Prostate gland (tissue), 2 donors: ENCODE data around the gene C13orf46. TPM values are rescaled to one million over a fixed set of nuclear protein-coding genes. Genes with fewer than 3 reads are reported as not detected.
A peak's percentile ranks its signal among the peaks of the same experiment; 100 is the strongest.

Source experiments
- DNase-seq: peaks from one replicate; pipeline ENCODE4 v3.0.0-alpha.2; 2019; ENCODE audit warnings: low spot score
- H3K27ac ChIP-seq, 2 donors: fragments of 200-600 bp; sonication (generic); 2 replicates each; pipeline ENCODE4 v1.5.1; 2017 to 2019
- H3K27me3 ChIP-seq: fragments of 200-600 bp; sonication (generic); replicated peaks from 2 replicates; pipeline ENCODE4 v1.5.1; 2019; ENCODE audit not compliant: insufficient read depth
- H3K36me3 ChIP-seq, 2 donors: fragments of 200-600 bp; sonication (generic); 1 replicate in 1 of 2; 2 replicates in 1 of 2; pipeline versions ENCODE4 v1.5.1 to v1.8.1; 2017 to 2019
- H3K4me1 ChIP-seq: fragments of 200-600 bp; sonication (generic); replicated peaks from 2 replicates; pipeline ENCODE4 v1.5.1; 2019
- H3K4me3 ChIP-seq, 2 donors: fragments of 200-600 bp; sonication (generic); 2 replicates each; pipeline ENCODE4 v1.5.1; 2017 to 2019
- H3K9me3 ChIP-seq: fragments of 200-600 bp; sonication (generic); 2 replicates; pipeline ENCODE4 v1.5.1; 2017
- CTCF ChIP-seq, 4 experiments: fragments of 200-600 bp in 2 of 4; fragments of 450-650 bp in 2 of 4; sonication (generic) in 2 of 4; IDR thresholded peaks; 1 replicate in 3 of 4; 2 replicates in 1 of 4; pipeline ENCODE4 v1.5.1; 2016 to 2019; ENCODE audit warnings: antibody characterized with exemption in 4 of 4, mild to moderate bottlenecking in 2 of 4, moderate library complexity in 2 of 4
- POLR2A ChIP-seq: fragments of 450-650 bp; IDR thresholded peaks from one replicate; pipeline ENCODE4 v1.6.1; 2016; ENCODE audit warnings: antibody characterized with exemption, mild to moderate bottlenecking
- POLR2AphosphoS5 ChIP-seq: sonication (generic); formaldehyde crosslinking; IDR thresholded peaks from one replicate; pipeline ENCODE4 v1.6.1; 2017; ENCODE audit warnings: antibody characterized with exemption
- WGBS: methylation state at CpG from one replicate; pipeline ENCODE4 v1.1.5; 2018; 5-methylcytosine and 5-hydroxymethylcytosine counted together
- intact Hi-C: fragments of 100-400 bp; cut with DNase I; formaldehyde crosslinking; loops from one replicate; pipeline ENCODE4 v1.14.2; 2022
- total RNA-seq, 2 donors: library from RNA; depleted of rRNA; stranded (reverse); fragments of >200 nt; gene quantifications; one replicate each; pipeline ENCODE4 v1.1.0, GENCODE V29; 2016

Gene C13orf46
- total RNA-seq, 2 donors from 2014 or later = 8.0 to 9.9 TPM

GRCh38 chr13:113970810-113971470 is 2.9 kb downstream of the C13orf46 start:
- H3K4me3 ChIP-seq = peak overlapping the region; percentile 6 to 12
- TF ChIP-seq CTCF (IDR thresholded peaks at IDR 0.05) (peak in 1 of 4 experiments; percentile 16), POLR2AphosphoS5 (peak; percentile 98), POLR2A (peak; percentile 46)
- intact Hi-C loops = loop anchor here (10.0 kb wide), 1 partner anchor 164 kb away; the partner anchor contains the start of gene RASA3
- peaks cover 8% of the 10 kb centered on the region for H3K4me1 ChIP-seq
- no peaks in the 10 kb centered on the region for H3K27me3 ChIP-seq
- H3K36me3 ChIP-seq = no peaks in the 10 kb centered on the region
- H3K9me3 ChIP-seq = no peaks in the 10 kb centered on the region
- peak overlapping the region; percentile 90 to 92 for H3K27ac ChIP-seq
- 49% methylated on average over 19 of the region's 19 CpGs for WGBS
- peak; percentile 96 for DNase-seq

GRCh38 chr13:113969973-113970611 is 3.8 kb downstream of the C13orf46 start:
- H3K27me3 ChIP-seq = no peaks in the 10 kb centered on the region
- H3K9me3 ChIP-seq = no peaks in the 10 kb centered on the region
- H3K27ac ChIP-seq = peak overlapping the region; percentile 90 to 92
- peak; percentile 88 for DNase-seq
- TF ChIP-seq POLR2A (peak; percentile 8), POLR2AphosphoS5 (peak; percentile 50), CTCF (IDR thresholded peaks at IDR 0.05) (no peak)
- WGBS = 59% methylated on average over 20 of the region's 20 CpGs
- intact Hi-C loops = loop anchor here (10.0 kb wide), 1 partner anchor 165 kb away; the partner anchor contains the start of gene RASA3
- H3K36me3 ChIP-seq = no peaks in the 10 kb centered on the region
- peak overlapping the region; percentile 6 to 12 for H3K4me3 ChIP-seq
- H3K4me1 ChIP-seq = peaks cover 8% of the 10 kb centered on the region

GRCh38 chr13:113969311-113969972 is 4.4 kb downstream of the C13orf46 start:
- intact Hi-C loops = no loop called here
- Histone ChIP-seq H3K9me3 (no peaks in the 10 kb centered on the region), H3K36me3 (no peaks in the 10 kb centered on the region), H3K4me1 (peaks cover 8% of the 10 kb centered on the region), H3K27ac (peak overlapping the region; percentile 90 to 92), H3K27me3 (no peaks in the 10 kb centered on the region), H3K4me3 (no peak overlapping the region)
- no peak for DNase-seq
- 95% methylated on average over 25 of the region's 25 CpGs for WGBS
- no peak for TF ChIP-seq POLR2AphosphoS5
- no peak for TF ChIP-seq POLR2A
- no peak for TF ChIP-seq CTCF (IDR thresholded peaks at IDR 0.05)

GRCh38 chr13:113968463-113969310 is 5.2 kb downstream of the C13orf46 start:
- Histone ChIP-seq H3K9me3 (no peaks in the 10 kb centered on the region), H3K27me3 (no peaks in the 10 kb centered on the region), H3K36me3 (no peaks in the 10 kb centered on the region), H3K4me3 (no peak overlapping the region), H3K4me1 (peaks cover 8% of the 10 kb centered on the region), H3K27ac (no peak overlapping the region)
- 92% methylated on average over 17 of the region's 17 CpGs for WGBS
- intact Hi-C loops = no loop called here
- no peak for TF ChIP-seq POLR2A
- TF ChIP-seq POLR2AphosphoS5 = no peak
- TF ChIP-seq CTCF (IDR thresholded peaks at IDR 0.05) = no peak
- no peak for DNase-seq
